Measurements from ENCODE around the gene ARHGAP15.

The ARHGAP15 gene

GRCh38 chr2:143344780-143345179 is 215.6 kb downstream of the ARHGAP15 start:
- H3K4me3 ChIP-seq (ENCODE audit: control insufficient read depth, low read depth, low read length), result no peak overlapping the region
- no peak for DNase-seq (ENCODE audit: low read depth)
- TF ChIP-seq, protein P1, sequence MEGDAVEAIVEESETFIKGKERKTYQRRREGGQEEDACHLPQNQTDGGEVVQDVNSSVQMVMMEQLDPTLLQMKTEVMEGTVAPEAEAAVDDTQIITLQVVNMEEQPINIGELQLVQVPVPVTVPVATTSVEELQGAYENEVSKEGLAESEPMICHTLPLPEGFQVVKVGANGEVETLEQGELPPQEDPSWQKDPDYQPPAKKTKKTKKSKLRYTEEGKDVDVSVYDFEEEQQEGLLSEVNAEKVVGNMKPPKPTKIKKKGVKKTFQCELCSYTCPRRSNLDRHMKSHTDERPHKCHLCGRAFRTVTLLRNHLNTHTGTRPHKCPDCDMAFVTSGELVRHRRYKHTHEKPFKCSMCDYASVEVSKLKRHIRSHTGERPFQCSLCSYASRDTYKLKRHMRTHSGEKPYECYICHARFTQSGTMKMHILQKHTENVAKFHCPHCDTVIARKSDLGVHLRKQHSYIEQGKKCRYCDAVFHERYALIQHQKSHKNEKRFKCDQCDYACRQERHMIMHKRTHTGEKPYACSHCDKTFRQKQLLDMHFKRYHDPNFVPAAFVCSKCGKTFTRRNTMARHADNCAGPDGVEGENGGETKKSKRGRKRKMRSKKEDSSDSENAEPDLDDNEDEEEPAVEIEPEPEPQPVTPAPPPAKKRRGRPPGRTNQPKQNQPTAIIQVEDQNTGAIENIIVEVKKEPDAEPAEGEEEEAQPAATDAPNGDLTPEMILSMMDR (IDR thresholded peaks at IDR 0.05; ENCODE audit: control insufficient read depth, insufficient read depth, low read depth, low read length, missing control alignments), result no peak

DNA sequence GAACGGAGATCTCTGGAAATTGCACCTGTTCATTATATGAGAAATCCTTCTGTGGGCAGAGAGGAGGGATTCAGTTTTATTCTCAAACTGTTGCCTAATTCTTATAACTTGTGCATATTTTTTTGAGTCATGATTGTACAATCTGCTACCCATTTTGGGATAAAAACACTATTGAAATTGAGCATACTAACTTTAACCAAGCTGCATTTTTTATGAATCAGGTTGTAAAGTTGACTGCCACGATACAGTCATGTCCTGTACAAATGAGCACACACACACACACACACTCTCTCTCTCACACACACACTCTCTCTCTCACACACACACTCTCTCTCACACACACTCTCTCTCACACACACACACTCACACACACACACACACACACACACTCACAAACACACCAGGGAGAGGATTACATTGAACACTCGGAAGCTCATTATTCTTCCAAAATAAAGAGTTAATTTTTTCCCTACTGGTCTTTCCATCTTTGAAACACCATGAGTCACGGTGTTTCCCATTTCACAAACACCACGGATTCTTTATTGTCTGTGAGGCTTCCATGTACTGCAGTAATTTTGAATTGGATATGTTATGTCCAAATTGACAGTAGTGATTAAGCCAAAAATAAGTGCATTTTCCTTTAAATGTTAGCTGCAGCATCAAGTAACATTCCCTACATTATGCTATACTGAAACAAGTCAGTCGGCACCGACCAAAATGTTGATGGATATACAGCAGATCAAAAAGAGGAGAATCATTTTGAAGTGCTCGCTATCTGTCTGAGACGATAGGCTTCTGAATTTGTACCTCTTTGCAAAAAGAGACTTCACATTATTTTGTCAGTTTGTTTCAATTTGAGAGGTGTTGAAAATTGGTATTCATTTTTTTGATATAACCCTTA is 216.9 kb downstream of the ARHGAP15 start:
- H3K4me3 ChIP-seq (ENCODE audit: control insufficient read depth, low read depth, low read length), result no peak overlapping the region
- TF ChIP-seq, protein P1 (IDR thresholded peaks at IDR 0.05; ENCODE audit: control insufficient read depth, insufficient read depth, low read depth, low read length, missing control alignments), result no peak
- DNase-seq (ENCODE audit: low read depth), result peak; percentile 7

DNA sequence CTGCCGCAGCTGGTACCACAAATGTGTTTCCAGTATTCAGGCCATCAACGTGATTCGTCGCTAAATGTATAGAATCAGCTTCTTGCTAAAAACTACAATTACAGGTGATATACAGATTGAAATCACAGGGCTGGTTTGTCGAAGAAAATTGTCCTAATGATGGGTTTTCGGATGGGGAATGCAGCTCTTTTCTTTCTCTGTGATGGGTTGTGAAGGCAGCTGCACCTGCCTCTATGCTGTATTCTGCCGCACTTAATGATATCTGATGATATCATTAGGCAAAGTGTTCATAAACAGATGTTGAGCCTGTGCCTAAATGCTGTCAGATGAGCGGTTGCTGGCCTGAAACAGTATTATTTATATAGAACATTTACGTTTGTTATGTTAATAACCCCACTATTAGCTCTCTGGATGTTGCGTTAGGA is 218.1 kb downstream of the ARHGAP15 start:
- H3K4me3 ChIP-seq (ENCODE audit: control insufficient read depth, low read depth, low read length), result no peak overlapping the region
- TF ChIP-seq, protein P1 (IDR thresholded peaks at IDR 0.05; ENCODE audit: control insufficient read depth, insufficient read depth, low read depth, low read length, missing control alignments), result no peak
- DNase-seq (ENCODE audit: low read depth), result no peak

GRCh38 chr2:143347901-143348414 is 218.7 kb downstream of the ARHGAP15 start:
- TF ChIP-seq, protein P1 (IDR thresholded peaks at IDR 0.05; ENCODE audit: control insufficient read depth, insufficient read depth, low read depth, low read length, missing control alignments), result no peak
- no peak overlapping the region for H3K4me3 ChIP-seq (ENCODE audit: control insufficient read depth, low read depth, low read length)
- no peak for DNase-seq (ENCODE audit: low read depth)

DNA sequence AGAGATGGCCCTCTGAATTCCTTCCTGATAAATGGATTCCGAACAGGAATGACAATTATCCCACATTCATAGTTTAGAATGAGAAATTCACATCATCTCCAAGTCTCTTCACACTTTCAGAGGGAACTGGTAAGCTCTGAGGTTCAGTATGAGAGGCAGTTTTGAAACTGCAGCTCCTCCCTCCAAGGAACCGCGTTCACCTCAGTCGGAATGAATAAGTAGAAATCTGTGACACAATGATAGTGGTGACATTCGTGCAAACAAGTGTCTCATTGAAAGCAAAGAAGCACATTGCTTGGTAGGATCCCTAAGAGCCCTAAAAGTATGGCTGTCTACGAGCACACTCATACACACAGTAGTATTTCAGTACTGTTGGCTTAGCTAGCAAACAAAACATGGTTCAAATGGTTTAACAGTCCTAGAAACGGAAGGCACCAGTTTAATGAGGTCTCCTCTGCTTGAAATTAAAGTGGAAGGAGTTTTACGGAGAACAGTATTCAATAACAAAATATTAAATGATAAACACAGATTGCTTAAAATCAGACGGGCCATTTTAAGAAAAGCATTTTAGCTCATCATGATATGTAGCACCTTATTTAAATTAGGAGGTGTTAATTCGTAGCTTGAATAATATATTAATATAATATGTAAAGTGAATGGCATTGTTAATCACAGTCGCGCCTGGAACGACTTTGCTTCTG is 225.0 kb downstream of the ARHGAP15 start:
- TF ChIP-seq, protein P1 (IDR thresholded peaks at IDR 0.05; ENCODE audit: control insufficient read depth, insufficient read depth, low read depth, low read length, missing control alignments), result no peak
- no peak for DNase-seq (ENCODE audit: low read depth)

DNA sequence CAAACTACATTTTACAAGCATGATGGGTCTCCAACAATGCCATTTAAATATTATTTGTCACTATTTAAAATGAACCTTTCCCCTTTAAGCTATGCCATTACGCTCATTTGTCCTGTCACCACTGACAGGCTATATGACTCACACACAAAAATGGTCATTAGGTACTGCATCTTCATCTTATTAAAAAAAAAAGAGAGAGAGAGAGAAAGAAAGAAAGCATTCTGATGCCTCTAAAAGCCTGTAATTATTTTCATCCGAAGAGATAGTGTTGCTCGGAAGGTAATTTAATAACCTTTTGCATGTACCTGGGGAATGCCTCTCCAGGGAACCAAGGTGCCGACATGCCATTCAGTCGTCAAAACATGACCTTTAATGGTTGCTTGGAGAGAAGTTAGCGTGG is 226.7 kb downstream of the ARHGAP15 start:
- no peak for DNase-seq (ENCODE audit: low read depth)
- no peak overlapping the region for H3K4me3 ChIP-seq (ENCODE audit: control insufficient read depth, low read depth, low read length)
- TF ChIP-seq, protein P1 (IDR thresholded peaks at IDR 0.05; ENCODE audit: control insufficient read depth, insufficient read depth, low read depth, low read length, missing control alignments), result no peak

More for the DNA sequence above, 225.0 kb downstream of the ARHGAP15 start:
- H3K4me3 ChIP-seq (ENCODE audit: control insufficient read depth, low read depth, low read length), result no peak overlapping the region

Measured in AG09309 (cell line).